Activated T-helper 9 cell treated with anti-CD3 and anti-CD28 coated beads, Interleukin-2, amount 50 U/mL, for 16 hours (primary cell): ENCODE measurements around the gene DDX47.
"Not testable (repeated sequence)": the region's sequence is repeated elsewhere in the genome, so short reads cannot be mapped to it uniquely, and the experiment has no call there.

Source experiments
- DNase-seq: peaks from one replicate; pipeline ENCODE4 v3.0.0-alpha.2; 2020; ENCODE audit warnings: low read depth

Gene DDX47

DNA sequence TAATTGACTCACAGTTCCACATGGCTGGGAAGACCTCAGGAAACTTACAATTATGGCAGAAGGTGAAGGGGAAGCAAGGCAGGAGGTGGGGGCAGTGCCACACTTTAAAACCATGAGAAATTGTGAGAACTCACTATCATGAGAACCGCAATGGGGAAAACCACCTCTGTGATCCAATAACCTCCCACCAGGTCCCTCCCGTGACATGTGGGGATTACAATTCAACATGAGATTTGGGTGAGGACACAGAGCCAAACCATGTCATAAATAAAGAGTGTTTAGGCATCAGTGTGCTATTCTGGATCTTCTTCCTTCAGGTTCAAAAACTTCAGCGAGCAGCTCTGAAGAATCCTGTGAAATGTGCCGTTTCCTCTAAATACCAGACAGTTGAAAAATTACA is 9.7 kb downstream of the DDX47 start:
- DNase-seq: no peak

DNA sequence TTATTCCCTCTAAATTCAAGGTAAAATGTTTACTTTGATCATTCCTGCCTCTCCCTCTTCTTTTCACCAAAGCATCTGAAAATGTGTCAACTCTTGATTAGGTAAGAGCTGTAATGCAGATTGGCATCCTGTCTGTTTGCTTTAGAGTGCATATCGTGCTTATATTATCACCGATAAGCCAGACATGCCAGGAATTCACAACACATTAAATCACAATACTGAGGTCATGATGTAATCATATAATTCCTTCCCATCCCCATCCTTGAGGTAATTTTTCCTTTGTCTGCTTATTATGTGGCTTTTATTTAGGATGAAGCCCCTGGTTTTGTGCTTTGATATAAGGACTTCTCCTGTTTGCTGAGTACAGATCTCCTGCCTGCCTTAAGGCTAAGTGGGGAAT is 10.2 kb downstream of the DDX47 start:
- DNase-seq: no peak

DNA sequence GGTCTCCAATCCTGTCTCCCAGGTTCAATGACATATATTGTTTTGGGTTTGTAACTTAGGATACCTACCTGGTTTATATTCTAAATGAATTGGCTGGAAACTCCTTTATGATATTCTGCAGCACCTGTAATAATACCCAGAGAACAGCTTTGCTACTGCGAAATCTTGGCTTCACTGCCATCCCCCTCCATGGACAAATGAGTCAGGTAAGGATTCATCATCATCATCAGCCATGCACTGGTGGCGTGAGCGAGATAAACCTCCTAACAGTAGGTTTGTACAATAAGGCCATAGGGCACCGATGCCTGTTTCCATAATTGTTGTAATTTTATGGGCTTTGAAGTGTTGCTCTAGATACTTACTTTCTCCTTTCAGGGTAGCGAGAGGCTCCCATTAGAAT is 10.7 kb downstream of the DDX47 start:
- no peak for DNase-seq

- DNase-seq: no peak
Observed at GRCh38 chr12:12835378-12836146, 22.4 kb downstream of the DDX47 start.

DNA sequence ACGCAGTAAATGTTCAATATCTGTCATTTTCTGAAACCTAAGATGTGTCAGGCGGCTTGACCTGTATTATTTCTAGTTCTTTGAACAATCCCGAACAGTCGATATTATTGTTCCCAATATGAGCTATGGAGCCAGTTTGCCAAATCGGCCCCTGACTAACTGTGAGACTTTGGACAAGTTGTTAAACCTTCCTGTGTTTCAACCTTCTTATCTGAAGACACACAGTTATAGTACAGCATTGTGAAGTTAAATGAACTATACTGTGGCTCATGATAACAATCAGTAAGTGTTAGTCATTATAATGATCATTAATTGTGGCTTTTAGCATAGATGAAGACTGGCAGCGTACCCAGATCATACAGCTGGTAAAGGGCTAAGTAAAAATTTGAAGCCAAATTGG is 23.4 kb downstream of the DDX47 start:
- DNase-seq: no peak

DNA sequence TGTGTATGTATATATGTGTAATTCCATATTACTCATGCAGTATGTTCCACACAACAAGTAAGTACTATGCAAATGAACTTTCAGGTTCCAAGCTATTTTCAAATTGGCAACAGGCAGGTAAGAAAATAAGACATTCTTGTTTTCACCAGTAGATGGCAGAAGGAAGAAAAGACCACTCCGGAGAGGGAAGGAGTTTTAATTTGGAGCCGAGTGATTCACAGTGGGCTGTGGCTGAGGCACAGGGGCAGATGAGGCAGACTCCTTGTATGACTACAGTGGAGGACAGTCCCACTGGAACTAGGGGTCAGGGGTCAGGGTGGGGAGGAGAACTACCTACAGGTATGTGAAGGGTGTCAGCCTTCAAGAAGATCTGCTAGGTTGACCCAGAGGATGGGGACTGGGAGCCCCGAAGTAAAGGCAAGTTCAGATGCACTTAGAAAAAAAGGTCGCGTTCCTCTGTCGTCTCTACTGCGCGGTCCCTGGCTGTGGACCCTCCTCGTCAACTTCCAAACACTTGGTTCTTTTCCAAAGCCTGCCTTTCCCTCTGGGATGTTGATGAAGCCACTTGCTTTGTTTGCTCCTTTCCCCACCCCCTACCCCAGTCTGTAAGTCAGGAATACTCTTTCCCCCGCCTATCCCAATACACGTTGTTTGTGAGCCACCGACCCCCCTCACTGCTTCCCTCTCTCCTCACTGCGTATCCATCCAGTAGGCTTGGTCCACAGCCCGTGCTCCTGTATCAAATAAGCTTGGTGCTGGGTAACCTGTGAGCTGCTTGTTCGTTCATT is 24.1 kb downstream of the DDX47 start:
- DNase-seq: peak; percentile 6

- no peak for DNase-seq
Observed at GRCh38 chr12:12837813-12838153, 24.6 kb downstream of the DDX47 start.

GRCh38 chr12:12839003-12839395 is 25.9 kb downstream of the DDX47 start:
- no peak for DNase-seq

DNA sequence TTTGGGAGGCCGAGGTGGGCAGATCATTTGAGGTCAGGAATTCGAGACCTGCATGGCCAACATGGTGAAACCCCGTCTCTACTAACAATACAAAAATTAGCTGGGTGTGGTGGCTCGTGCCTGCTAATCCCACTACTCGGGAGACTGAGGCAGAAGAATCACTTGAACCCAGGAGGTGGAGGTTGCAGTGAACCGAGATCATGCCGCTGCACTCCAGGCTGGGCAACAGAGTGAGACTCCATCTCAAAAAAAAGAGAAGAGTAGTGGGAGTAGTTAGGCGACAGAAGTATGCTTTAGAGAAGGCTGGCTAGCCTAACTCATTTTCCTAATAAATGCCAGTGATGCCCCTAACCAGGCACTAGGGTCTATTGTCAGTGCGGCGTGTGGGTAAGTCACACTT is 26.3 kb downstream of the DDX47 start:
- DNase-seq: not testable (repeated sequence)

DNA sequence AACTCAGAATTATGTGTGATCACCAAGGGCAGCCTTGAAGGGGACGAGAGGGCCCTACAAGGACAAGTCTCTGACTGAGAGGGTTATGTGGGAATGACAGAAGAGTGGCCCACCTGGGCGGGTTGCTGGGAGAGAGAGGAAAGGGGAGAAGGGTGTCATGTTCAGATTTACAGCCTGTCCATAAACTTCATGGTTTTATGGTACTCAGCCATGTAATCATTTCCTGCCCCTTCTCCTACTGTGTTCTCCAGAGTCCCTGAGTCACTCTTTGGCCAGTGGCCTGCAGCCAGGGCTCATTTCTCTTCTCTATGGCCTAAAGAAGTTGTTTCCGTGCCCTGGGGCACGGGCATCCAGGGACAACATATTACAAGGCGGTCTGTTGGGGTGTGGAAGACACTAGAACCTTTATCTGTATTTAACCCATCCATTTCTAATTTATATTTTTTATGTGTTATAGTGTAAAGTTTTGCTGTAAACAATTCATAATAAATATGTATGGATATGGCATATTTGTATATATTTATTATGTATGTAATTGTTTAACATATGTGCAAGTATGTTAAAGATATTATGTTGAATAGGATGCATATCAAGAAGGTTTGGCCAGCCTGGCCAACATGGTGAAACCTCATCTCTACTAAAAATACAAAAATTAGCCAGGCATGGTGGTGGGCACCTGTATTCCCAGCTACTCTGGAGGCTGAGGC is 26.9 kb downstream of the DDX47 start:
- no peak for DNase-seq

DNA sequence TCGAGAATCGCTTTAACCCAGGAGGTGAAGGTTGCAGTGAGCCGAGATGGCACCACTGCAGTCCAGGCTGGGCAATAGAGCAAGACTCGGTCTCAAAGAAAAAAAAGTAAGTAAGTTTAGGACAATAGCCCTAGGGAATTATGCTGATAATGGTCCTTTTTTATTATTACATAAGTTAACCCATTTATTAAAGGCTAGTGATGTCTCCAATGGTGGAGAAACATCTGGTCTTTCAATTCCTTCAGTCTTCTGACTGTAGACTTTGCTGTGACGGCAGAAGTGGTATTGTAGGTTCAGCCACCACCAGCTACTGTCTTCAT is 27.4 kb downstream of the DDX47 start:
- no peak for DNase-seq

- not testable (repeated sequence) for DNase-seq
Observed at GRCh38 chr12:12841428-12841827, 28.3 kb downstream of the DDX47 start.

DNA sequence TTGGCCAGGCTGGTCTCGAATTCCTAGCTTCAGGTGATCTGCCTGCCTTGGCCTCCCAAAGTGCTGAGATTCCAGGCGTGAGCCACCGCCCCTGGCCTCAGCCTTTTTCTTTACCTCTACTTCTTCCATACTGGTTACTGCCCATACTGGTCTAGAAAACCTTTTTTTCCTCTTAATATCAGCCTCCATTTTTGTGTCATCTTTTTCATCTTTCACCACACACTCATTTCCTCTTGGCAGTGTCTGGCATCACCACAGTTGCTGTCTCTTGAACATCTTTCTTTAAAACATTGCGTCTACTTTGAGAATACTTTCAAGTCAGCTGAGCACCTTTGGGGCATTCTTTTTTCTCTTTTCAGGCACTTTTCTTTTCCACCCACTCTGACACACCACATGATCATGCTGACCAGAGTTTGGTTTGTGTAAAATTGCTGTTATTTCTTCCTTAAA is 32.7 kb downstream of the DDX47 start:
- DNase-seq: no peak

DNA sequence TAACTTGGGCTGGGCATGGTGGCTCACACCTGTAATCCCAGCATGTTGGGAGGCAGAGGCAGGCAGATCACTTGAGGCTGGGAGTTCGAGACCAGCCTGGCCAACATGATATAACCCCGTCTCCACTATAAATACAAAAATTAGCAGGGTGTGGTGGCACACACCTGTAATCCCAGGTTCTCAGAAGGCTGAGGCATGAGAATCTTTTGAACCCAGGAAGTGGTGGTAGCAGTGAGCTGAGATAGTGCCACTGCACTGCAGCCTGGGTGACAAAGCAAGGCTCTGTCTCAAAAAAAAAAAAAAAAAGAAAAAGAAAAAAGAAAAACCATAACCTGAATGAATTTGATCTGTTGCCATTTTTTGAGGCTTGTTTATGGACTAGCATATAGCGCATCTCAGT is 33.6 kb downstream of the DDX47 start:
- not testable (repeated sequence) for DNase-seq

- DNase-seq: no peak
Observed at GRCh38 chr12:12853435-12853834, 40.3 kb downstream of the DDX47 start.

DNA sequence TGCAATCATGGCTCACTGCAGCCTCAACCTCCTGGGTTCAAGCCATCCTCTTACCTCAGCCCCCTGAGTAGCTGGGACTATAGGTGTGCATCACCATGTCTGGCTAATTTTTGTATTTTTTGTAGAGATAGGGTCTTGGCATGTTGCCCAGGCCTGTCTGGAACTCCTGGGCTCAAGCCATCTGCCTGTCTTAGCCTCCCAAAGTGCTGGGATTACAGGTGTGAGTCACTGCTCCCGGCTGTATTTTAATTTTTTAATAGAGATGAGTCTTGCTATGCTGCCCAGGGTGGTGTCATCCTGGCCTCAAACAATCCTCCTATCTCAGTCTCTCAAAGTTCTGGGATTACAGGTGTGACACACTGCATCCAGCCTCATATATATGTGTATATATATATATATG is 46.5 kb downstream of the DDX47 start:
- no peak for DNase-seq

GRCh38 chr12:12864243-12864642 is 51.1 kb downstream of the DDX47 start:
- DNase-seq: no peak

DNA sequence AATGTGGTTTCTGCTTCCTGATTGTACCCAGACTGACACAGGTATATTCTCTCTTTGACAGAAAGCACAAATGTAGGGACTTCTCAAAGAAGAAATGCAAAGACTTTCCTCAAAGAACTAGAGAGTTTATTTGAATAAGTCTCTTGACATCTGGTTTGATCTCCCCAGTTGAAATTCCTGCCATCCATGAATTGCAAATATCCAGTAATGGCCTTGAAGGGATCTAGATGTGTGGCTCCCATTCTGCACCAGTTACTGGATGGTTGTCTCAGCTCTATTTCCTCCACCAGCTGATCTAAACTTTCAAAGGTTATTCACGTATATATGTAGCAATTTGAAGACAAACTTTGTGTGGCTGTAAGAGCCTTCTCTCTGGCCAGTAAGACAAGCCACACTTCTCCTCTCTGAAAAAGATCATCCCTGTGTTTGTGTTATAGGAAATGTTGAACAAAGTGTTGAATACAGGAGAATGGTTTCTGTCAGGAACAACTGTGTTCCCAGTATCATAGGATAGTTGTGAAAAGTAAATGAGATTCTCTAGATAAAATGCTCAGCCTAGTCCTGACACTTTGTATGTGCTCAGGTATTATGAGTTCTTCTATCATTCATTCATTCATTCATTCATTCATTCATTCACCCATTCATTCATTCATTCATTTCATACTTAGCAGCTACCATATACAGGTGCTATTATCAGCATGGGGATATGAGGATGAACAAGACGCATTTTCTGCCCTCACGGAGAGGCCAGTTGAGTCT is 55.5 kb downstream of the DDX47 start:
- no peak for DNase-seq

GRCh38 chr12:12870465-12870864 is 57.3 kb downstream of the DDX47 start:
- no peak for DNase-seq

DNA sequence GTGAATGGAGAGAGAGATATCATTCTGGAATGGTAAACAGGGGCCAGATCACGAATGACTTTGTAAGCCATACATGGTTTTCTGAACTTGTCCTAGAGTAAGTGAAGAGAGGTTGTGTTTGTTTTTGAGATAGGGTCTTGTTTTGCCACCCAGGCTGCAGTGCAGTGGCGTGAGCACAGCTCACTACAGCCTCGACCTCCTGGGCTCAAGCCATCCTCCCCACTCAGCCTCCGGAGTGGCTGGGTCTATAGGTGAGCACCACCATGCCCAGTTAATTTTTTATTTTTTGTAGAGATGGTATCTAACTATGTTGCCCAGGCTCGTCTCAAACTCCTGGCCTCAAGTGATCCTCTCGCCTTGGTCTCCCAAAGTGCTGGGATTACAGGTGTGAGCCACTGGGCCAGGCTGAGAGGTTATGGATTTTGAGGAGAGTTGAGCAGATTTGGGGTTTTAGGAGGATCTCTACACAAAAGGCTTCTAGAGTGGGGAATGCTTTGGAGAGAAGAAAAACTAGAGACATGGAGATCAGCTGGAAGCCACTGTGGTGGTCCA is 58.5 kb downstream of the DDX47 start:
- DNase-seq: no peak

DNA sequence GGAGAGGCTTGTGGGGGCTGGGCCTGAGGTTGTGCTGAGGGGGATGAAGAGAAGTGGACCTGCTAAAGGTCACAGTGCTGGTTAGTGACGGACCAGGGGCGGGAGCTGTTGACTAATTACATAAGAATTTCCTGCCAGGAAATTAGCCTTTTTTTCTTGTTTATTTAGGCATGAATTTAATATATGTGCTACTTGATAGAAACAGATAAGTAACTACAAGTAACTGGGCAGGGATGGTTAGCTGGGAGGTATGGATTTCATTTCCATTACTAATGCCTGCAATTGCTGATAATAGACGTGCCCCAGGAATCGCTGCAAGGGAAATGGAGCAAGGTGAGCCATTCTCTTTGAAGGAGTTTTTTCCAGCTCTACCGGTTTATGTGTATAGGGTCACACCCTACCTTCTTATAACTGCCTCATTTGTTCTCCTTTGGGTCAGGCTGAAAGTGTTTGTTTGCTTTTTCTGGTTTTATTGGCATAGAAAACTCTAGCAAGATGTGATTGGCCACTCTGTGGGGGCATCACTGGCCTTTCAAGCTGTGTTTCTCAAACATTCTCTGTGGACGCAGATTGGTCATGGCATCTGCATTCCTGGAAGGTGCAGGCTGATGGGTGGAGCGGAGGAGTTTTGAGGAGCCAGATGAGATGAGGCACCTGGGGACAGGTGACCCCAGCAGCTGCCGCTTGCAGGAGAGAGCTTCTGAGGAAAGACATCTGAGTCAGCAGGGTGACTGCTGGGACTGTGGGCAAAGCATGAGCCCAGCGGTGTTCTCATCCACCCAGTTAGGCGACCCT is 59.2 kb downstream of the DDX47 start:
- no peak for DNase-seq
